ENCODE results near the gene PNMA6F.

DNA sequence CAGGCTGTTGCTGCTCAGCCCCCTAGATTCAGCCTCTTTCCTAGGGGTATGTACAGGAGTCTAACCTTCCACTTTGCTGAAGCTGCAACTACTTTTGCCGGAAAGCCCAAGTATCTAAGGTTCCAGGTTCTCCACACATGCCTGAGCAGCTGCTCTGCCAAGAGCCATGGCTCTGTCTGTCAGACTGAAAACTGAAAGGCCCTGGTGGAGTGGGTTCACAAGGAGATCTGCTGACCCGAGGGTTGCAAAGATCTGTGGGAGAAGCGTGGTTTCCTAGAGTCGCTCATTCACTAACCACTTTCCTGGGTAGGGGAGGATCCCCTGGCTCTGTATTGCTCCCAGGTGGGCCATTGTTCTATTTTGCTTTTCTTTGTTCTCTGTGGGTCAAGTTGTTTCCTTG lies 6.0 kb upstream of the PNMA6F start:
- TF ChIP-seq, protein P1, sequence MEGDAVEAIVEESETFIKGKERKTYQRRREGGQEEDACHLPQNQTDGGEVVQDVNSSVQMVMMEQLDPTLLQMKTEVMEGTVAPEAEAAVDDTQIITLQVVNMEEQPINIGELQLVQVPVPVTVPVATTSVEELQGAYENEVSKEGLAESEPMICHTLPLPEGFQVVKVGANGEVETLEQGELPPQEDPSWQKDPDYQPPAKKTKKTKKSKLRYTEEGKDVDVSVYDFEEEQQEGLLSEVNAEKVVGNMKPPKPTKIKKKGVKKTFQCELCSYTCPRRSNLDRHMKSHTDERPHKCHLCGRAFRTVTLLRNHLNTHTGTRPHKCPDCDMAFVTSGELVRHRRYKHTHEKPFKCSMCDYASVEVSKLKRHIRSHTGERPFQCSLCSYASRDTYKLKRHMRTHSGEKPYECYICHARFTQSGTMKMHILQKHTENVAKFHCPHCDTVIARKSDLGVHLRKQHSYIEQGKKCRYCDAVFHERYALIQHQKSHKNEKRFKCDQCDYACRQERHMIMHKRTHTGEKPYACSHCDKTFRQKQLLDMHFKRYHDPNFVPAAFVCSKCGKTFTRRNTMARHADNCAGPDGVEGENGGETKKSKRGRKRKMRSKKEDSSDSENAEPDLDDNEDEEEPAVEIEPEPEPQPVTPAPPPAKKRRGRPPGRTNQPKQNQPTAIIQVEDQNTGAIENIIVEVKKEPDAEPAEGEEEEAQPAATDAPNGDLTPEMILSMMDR (IDR thresholded peaks at IDR 0.05) = no peak
- no peak for TF ChIP-seq POLR2AphosphoS5 (IDR thresholded peaks at IDR 0.05)
